GM21381 (cell line): ENCODE data around the gene NPHP1.
"Not testable (repeated sequence)": the region's sequence is repeated elsewhere in the genome, so short reads cannot be mapped to it uniquely, and the experiment has no call there.

Experiments
- ATAC-seq: cut with Tn5 transposase; IDR thresholded peaks from one replicate; pipeline ENCODE4 v1.9.1; 2021; ENCODE audit warnings: mild to moderate bottlenecking, moderate library complexity; ENCODE audit not compliant: unreplicated experiment

NPHP1 gene

DNA sequence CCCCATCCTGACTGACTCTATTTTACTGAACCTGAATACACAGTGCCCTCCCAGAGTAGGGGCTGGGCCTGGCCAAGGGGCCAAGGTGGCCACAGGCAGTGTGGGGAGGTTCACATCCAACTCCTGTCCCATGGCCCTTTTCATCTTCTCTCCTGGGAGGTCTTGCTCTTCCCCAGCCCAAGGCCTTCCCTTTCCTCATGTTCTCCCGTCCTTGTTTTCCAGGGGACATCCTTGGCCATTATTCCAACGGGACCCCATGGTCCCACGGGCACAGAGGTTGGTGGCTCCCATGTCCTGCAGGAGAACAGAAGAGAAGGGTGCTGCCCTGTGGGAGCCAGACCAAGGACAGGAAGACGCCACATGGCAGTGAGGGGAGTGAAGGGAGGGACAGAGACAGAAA, 99.6 kb downstream of the NPHP1 start:
- no peak for ATAC-seq

DNA sequence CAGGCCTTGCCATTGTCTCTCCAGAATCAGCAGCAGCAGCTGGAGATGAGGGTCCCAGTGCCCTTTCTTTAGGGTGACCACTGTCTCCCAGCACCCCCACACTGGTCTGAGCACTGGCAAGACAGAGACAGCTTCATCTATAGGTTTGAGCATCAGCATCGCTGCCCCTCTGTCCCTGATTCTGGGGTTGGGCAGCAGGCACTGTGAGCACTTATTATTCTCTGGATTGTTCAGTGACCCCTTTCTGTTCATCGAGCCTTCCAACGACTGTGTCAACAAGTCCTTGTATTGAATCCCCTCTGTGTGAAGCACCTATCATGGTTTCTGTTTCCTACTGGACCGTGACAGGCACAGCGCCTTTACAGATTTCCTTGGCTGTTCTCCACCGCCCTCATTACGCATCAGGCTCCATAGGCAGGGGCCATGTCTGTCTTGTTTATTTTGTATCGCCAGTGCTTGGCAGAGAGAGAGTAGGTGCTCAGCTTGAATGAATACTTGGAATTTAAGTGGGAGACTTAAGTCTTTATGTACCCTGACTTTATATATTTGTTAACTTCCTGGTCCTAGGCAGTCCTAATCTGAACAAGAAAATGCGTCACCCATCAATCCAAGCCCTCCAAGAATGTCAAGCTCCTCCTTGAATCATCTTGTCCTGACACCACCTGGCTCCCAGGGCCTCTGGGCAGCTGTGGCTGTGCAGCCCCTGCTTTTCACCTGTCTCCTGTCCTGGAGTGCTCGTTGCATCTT, 100.6 kb downstream of the NPHP1 start:
- no peak for ATAC-seq

DNA sequence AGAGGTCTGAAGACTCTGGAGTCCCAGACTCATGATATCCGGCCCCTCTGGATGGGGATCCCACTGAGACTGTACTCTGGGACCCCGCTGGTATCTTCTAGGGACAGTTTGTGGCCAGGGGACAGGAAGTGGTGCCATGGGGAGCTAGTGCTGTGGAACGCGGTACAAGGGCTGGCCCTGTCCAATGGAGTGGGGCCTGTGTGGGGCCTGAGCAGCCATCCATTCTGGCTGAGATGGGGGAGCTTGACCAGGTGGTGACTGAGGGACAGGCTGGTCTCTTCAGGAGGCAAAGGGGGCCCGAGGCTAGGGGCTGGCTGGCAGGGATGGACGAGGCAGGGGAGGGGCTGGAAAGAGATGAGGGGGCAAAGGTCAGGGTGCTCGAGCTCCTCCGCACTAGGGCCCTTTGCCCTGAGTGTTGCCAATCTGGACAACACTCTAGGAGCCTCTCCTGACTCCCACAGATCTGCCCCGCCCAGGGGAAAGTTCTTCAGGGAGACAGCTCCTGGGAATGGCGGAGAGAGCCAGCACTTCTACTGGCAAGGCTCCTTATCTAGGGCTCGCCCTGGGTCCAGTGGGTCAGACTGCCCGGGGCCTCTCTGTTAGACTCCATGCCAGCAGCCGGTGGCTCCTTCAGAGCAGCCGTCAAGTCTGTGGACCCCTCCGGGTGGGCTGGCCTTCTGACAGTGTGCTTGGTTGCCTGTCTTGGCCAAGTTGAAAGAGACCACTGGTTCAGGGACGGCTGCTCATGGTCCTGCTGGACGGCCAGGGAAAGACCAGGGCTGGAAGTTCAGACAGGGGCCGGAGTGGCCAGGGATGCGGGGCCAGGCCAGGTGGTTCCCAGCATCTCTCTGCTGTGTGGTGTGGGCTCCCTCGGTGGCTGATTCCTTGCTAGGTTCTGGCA, 101.5 kb downstream of the NPHP1 start:
- no peak for ATAC-seq

DNA sequence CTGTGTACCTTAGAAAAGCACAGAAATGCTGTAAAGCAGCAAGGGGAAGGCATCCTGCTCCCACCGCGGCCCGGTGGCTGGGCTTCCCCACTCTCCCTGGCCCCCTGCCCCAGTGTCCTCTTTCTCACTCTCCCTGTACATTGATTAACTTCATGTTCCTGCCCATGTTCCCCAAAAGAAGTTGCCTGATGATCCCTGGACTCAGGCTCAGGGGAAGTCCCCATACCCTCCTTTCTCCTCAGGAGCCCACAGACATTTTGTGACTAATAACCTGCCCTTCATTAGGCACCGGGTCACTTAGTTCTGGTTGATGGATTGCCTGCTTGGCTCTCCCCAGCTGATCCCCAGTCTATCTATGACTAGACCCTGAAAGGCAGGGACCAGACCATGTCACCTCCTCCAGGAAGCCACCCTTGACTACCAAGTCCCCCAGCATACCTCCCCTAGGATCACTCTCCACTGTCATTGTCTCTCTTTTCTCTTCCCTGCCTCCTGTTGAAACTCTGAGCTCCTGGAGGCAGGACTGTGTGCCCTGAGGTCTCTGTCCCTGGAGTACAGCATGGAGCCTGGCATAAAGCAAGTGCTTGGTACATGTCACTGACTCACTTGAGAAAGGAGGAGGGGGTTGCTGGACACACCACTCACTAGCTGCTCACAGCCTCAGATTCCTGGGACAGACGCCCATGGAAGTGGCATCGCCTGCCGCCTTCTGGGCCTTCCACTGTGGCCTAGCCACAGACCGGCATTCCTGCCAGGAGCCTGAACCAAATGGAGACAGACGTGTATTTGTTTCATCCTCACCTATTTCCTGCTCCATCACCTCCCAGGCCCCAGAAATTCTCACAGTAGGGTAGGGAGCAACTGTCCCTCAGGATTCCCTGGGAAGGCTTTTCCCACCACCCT, 102.7 kb downstream of the NPHP1 start:
- ATAC-seq = no peak

DNA sequence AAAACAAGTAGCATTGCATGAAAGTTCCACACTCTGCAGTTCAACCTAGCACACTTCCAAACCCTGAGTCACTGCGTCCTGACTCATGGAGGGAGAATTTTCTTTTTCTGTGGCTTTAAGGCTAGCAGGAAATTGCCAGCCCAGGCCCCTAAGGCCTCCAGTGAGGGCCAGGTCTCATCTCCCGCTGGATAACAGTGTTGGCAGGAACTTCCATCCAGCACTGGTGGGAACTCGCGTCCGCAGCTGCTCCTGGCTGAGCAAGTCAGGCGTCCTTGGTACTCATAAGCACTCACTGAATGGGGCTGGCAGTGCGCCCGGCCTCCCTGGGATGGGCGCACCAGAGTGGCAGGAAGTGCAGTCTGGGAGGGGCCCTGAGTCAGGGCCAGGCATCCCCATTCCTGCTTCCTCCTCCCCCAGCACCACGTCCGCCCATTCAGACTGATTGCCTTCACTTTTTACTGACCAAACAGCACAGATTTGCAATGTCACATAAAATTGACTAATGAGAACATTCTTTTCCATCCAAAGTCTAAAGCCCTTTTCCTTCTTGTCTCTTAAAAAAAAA, 103.5 kb downstream of the NPHP1 start:
- no peak for ATAC-seq

DNA sequence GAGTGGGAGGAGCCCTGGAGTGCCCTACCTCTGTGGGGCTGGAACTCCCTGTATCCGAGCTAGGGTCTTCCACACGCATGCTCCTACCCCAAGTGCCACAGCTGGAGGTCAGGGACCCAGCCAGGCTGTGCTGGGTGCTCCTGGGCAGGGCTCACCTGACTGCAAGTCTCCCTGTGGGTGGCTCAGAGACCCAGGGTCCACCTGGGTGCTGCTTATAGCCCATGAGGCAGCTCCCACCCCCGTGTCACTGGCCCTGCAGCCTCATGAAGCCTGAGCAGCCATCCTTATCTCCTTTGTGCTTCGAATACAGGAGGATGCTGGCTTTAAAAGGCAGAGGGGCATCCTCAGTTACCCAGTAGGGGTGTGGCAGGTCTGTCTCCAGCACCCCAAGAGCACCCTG, 103.9 kb downstream of the NPHP1 start:
- ATAC-seq = not testable (repeated sequence)

DNA sequence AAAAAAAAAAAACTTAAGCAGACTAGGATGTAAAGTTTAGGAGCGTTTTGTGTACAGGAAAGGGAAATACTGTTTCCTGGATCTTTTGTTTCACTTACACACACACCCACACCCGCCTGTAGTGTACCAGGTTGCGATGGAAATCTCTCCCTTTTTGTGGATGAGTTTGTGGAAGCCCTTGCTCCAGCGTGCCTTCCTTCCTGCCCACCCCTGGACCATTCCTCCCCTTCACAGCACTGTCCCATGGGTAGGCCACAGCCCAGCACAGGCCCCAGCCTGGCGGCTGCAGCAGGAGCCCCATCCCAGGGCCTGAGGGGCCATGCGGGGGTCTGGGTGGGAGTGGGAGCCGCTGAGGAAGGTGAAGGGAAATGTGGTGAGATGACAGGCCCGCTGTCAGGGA, 104.3 kb downstream of the NPHP1 start:
- no peak for ATAC-seq

DNA sequence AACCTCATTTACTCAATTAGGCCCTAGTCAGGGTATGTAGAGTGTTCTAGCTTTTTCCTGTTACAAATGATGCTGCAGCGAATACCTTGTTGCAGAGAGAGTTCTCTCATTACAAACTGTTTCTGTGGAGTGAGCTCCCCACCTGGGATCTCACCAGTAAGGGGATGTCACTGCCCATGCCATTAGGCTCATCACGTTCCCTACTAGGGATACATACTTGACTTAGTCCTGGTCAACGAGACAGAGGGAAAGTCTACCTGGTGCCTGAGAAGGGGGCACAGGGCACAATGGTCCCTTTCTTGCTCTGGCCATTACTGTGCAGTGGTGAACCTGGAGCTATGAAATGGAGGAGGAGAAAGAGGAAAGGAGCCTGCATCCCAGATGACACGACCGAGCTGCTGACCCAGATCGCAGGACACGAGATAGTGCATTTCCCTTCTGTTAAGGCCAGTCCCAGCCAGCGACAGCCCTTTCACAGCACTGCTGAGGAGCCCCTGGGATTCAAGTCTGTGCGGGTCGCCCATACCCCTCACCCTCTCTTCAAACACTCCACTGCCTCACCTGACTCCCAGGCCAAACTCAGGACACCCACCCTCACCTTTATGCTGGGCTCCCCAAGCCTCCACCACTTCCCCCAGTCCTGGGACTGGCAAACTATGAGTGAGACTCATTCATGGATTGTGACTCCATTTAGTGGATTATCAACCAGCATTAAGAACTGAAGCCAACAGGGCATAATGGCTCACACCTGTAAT, 105.2 kb downstream of the NPHP1 start:
- no peak for ATAC-seq

DNA sequence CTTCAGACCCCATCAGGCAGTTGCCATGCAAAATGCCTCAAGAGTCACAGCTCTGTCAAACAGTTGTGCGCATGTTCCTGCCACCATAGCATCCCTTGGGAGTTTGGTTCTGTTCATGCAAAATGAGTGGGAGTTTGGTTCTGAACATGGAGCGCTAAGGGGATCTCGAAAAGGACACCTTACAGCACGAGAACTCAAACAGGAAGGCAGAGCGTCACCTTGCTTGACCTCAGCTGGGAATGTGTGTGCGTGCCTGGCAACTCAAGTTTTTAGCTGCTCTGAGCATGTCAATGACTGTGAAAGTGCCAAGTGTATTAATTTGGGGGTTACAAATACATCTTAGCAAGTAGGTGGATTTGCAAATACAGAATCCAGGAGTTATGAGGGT, 105.8 kb downstream of the NPHP1 start:
- no peak for ATAC-seq

DNA sequence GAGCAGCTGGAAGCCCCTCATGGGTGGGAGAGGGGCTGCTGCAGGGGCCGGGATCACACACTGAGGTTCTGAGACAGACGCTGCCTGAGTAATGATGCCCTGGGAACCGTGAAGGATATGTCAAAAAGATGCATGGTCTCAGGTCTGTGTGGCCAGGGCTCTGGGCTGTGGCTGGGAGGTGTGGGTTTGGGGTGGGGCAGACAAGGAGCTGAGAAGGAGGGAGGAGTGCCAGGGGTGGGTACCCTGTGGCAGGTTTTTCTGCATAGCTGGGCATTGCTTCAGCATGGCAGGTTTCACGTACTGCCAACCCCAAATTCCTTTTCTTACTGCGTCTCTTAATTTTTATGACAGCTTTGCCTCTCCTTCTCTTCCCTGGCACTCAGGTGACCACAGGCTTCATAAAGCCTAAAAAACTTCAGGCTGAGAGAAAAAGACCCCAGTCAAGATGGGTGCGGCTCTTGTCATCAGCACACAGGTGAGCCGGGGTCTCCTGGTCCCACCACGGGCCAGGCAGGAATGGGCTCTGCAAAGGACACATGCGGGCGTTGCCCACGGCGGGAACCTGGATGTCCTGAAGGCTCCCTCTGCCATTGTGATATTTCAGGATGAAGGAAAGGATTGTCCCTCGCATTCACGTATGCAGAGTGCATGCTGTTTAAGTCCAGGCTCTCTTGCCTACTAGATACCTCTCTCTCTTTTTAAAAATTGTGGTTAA, 107.2 kb downstream of the NPHP1 start:
- ATAC-seq = no peak

DNA sequence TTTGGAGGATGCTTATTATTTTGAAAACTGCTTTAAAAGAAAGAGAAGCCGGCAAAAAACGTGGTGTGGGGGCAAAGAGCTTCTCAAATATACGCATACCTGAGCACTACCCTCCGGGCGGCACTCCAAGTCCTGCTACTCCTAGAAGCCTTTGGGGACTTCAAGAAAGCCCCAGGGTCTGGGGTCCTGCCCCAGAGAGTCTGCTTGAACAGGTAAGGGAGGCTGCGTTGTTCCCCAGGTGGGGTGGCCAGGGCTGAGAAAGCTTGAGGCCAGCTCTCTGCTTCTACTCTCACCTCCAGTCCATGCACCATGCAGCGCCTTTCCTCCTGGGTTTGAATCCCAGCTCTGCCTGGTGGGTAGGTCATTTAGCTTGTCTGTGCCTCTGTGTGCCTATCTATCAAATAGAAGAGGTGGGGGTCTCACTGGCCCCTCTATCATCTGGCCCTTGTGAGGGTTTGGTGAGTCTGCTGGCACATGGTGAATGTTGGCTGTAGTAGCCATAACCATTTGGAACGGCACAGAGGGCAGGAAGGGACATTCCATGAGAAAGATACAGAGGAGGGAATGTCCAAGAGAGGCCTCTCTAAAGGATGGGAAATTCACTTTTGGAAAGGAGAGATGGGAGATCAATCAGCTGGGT, 108.7 kb downstream of the NPHP1 start:
- no peak for ATAC-seq

DNA sequence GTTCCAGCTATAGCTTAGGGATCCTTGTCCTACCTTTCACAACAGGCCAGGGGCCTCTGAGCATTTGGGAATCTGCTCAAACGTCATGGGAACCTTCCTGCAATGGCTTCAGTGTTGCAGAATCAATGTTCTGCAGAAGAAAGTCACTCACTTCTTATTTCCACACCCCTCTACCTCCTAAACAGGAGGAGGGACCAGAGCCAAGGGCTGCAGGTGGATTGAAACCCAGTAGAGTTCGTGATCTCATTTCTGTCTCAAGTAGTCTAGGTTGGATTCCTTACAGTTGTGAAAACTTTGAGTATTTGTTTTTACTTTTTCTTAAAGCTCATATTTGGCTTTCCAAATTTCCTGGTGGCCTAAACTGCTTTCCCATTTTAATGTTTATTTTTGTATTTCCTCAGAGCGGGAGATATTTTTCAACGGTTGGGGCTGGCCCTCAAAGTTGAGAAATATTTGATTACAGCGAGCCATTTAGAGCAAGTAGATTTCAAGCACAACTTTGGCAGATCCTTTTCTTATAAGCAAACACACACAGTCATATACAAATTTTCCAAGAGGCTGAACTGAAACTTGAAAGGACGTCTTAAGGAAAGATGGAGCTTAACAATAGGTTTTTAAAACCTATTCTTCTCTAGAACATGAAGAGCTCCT, 109.8 kb downstream of the NPHP1 start:
- not testable (repeated sequence) for ATAC-seq

DNA sequence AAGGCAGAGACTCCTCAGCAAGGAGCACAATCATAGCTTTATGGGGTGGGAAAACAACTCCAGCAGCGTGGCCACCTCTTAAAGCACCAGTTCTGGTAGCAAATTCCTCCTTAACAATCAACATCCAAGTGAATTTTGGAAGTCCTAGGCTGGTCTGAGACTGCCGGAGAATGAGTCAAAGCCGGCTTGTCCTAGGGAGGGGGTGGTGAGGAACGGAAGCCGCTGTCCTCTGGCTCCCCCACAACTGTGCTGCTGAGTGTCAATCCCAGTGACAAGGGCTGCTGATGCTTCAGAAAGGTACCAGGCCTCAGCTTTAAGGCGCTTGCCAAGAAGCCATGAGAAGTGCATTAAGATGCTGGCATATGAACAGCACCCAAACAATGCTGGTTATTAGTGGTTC, 110.9 kb downstream of the NPHP1 start:
- ATAC-seq = not testable (repeated sequence)

DNA sequence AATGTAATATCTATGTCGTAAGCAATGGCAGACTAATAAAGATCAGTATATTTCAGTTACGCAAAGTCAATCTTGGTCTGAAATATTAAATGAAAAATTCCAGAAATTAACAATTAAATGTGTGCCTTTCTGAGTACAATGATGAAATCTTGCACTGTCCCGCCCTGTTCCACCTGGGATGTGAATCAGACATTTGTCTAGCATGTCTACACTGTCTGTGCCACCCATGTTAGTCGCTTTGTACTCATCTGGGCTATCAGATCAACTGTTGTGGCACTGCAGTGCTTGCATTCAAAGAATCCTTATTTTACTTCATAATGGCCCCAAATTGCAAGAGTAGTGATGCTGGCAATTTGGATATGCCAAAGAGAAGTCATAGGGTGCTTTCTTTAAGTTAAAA, 114.6 kb downstream of the NPHP1 start:
- not testable (repeated sequence) for ATAC-seq

DNA sequence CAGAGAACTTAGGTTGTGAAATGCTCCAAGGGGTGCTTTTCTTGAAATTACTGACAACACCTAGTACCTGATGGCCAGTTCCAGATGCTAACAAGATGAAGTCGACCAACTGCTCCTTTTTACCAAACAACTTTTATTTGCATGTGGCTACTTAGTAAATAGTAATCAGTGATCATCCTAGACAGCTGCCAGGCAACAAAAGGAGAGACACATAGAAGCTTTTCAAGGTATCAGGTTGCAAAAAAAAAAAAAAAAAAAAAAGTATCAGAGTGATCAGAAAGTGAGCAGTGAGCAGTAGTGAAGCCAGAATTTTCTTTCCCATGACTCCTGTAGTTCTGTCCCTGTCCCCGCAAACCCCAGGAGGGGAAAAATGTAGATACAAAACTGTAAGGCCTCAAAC, 121.1 kb downstream of the NPHP1 start:
- not testable (repeated sequence) for ATAC-seq

DNA sequence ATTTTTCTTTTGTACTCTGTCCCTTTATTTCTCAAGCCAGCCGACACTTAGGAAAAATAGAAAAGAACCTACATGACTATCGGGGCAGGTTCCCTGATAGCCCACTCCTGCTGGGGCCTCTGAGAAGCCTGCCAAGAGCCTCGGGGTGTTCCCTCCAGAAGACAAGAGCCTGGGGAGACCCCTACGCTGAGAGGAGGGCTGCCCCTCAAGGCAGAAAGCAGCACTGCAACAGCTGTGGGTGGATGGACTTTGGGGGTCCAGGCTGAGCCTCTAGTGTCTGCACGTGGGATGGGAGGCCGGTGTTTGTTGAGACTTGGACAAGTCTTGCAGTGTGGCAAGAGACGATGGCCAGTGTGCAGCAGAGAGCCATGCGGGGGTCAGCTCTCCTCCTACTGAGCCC, 121.7 kb downstream of the NPHP1 start:
- ATAC-seq = not testable (repeated sequence)

DNA sequence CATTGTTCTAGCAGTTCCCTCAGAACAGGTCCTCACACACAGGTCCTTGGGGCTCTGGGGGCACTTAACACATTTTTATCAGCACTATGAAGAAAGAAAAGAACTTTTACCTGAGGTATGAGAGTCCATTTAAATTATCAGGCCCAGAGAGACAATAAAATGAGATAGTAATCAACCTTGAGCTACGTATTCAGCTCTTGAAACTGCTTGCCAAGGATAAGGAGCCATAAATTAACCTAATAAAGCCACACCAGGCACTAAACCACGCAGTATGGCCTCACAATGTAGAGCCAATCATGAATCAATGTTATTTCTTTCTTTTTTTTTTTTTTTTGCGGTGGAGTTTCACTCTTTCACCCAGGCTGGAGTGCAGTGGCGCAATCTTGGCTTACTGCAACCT, 126.7 kb downstream of the NPHP1 start:
- ATAC-seq = not testable (repeated sequence)

DNA sequence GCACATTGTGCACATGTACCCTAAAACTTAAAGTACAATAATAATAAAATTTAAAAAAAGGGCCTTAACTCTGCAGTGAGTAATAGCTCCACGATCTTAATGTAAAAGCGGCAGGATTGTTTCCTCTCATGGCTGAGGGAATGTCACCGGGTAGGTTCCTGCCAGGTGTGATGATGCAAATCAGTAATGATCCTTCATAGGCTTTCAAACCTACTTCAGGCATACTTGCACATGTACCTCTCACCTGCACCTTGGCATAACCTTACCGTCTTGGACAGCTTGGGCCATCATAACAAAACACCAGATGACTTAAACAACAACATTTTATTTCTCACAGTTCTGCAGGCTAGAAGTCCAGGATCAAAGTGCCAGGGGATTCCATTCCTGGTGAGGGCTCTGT, 128.9 kb downstream of the NPHP1 start:
- not testable (repeated sequence) for ATAC-seq
